SU-DHL-6 (cell line): ENCODE results near the gene ABHD8.

Source experiments
- CTCF ChIP-seq: fragments of 200-600 bp; sonication (generic); IDR thresholded peaks from one replicate; pipeline ENCODE4 v1.5.1; 2017; ENCODE audit warnings: antibody characterized with exemption, mild to moderate bottlenecking, low read length, moderate library complexity; ENCODE audit not compliant: insufficient read depth, poor library complexity, severe bottlenecking
- EZH2phosphoT487 ChIP-seq: fragments of 200-600 bp; sonication (generic), shearing (Covaris generic); conservative IDR thresholded peaks from 2 replicates; pipeline ENCODE4 v1.6.1; 2018; ENCODE audit warnings: mild to moderate bottlenecking, antibody characterized with exemption, low read length, moderate library complexity, mixed read lengths

GRCh38 chr19:17266975-17267788 lies 36.0 kb downstream of the ABHD8 start, which contains the start of gene BABAM1:
- TF ChIP-seq CTCF (no peak), EZH2phosphoT487 (no peak)
